Measurements from ENCODE around the gene NUDT1.

Gene NUDT1

GRCh38 chr7:2248984-2249694 is 7.1 kb downstream of the NUDT1 start:
- no peak for DNase-seq (ENCODE audit: low spot score)

DNA sequence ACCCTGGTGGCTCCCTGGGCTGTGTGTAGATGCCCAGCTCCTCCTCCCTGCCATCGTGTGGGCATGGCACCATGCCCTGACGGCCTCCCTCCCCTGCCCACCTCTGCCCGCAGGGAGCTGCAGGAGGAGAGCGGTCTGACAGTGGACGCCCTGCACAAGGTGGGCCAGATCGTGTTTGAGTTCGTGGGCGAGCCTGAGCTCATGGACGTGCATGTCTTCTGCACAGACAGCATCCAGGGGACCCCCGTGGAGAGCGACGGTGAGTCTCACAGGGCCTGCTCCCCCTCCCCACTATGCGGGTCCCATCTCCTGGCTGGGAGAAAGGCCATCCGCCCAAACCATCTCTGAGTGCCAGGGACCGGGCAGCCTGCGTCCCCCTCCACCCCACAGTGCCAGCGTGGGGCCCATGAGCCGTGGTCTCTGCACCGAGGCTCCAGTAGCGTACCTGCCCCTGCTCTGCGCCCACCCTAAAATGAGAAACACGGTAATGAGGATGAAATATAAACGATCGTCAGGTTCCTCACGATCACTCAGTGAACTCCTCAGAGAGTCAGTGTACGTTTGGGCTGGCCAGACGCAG is 7.8 kb downstream of the NUDT1 start:
- DNase-seq (ENCODE audit: low spot score): no peak

- no peak for DNase-seq (ENCODE audit: low spot score)
These were observed 9.4 kb downstream of the NUDT1 start for GRCh38 chr7:2251381-2251780.

DNA sequence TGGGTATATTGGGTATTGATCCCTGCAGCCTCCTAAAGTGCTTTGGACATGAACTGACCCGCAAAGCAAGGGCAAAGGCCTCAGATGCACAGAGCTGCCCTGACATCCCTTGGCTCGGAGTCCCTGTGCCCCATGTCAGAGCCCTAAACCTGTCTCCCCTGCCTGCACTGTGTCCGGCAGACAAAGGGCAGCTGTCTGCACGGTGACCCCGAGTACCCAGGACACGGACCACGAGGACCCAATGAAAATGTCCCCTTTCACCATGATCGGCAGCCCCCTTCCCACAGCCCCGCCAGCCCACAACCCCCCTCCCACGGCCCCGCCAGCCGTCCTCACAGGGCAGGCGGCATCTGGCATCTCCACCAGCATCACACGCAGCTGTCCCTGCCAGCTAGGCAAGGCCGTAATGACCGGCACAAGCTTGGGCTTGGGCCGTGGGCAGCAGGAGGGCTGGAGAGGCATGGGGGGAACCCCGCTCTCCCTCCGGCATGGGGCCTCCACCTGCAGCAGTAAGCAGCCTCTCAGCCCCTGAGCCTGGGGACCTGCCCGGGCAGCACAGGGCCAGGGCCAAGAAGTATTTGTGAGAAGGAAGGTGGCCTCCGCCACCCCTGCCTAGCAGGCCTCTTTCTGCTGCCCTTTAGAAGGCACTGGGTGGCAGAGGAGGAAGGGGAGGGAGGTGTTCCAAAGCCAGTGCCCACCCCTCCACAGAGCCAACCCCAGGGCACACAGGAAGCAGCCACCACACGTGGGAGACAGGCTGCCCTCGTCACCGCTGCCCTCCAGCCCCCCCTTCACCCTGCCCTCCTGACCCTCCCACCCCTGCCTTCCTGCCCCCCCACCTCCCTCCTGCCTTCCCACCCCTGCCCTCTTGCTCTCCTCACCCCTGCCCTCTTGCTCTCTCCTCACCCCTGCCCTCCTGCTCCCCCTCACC is 10.1 kb downstream of the NUDT1 start:
- DNase-seq (ENCODE audit: low spot score): no peak

DNA sequence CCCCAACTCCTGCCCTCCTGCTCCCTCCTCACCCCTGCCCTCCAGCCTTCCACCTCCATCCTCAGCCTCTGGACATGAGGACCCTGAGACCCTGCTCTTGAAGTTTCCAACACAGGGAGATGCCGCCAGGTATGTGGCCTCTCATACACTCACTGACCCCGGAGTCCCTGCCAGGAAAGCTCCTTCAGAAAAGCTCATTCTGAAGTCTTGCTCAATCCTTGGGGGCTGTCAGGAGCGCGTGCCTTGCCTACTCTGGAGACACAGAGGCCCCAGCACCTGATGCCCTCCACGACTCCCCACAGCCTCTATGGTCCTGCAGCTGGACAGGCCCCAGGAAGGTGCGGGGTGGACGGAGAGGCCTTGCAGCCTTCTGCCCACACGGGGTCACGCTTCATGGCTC is 11.0 kb downstream of the NUDT1 start:
- DNase-seq (ENCODE audit: low spot score): no peak

- DNase-seq (ENCODE audit: low spot score): no peak
These were observed 11.7 kb downstream of the NUDT1 start for GRCh38 chr7:2253525-2254244.

- DNase-seq (ENCODE audit: low spot score): no peak
These were observed 12.6 kb downstream of the NUDT1 start for GRCh38 chr7:2254429-2255144.

DNA sequence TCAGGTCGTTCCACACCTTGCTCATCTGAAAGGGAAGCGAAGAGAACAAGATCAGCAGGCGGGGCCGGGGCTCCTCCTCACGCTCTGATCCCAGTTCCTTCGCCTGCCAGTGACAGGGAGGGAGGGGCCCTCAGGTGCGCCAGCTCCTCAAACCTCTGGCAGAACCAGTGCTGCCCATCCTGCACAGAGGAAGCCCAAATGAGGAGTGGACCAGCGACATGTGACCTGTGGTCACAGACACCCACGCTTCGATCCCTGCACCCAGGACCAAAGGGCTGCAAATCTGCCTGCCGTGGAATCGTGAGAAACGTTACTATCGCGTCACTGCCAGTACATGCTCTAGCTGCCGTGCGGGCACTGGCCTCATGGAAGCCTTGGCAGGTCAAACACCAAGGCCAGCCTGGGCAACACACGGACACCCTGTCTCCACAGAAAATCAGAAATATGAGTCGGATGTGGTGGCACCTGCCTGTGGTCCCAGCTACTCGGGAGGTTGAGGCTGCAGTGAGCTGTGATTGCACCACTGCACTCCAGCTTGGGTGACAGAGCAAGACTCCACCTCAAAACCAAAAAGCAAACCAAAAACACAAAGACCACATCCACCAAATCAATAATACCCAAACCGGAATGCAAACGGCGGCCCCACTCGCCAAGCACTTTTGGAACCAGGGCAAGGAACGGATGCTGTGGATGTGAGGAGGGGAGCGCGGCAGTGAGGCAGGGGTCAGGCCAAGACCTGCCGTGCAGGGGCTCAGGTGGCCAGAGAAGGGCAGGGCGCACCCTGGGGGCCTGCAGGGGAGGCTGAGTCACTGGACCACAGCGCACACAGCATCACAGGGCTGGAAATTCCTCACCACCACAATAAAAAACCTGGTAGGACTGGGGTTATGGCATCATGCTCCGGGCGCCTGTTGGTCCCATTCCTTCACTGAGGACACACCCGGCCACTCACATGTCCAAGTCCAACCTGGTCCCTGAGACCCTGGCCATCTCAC is 13.4 kb downstream of the NUDT1 start:
- no peak for DNase-seq (ENCODE audit: low spot score)

GRCh38 chr7:2256306-2257045 is 14.4 kb downstream of the NUDT1 start:
- DNase-seq (ENCODE audit: low spot score): no peak

DNA sequence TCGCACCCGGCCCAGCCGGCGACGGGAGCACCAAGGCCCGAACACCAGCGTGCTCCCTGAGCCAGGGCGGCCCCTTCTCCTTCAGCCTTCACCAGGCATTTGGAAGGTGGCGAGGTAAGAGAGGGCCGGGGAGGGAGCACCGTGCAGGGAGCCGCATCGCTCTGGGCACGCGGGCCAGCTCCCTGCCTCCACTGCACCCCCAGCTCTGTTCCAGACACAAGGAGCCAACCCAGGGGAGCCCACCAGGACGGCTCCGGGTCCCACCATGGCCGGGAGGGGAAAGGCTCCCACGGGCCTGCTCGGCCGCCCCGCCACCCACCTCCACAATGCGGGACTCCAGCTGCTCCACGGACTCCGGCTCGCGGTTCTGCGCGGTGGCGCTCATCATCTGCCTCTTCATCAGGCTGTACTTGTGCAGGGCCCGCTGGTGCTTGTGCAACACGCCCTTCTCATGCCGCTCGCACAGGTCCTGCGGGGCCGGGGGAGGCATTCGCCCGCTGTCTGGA is 15.1 kb downstream of the NUDT1 start:
- no peak for DNase-seq (ENCODE audit: low spot score)

- DNase-seq (ENCODE audit: low spot score): no peak
These were observed 15.6 kb downstream of the NUDT1 start for GRCh38 chr7:2257651-2258050.

- no peak for DNase-seq (ENCODE audit: low spot score)
These were observed 16.8 kb downstream of the NUDT1 start for GRCh38 chr7:2258661-2259365.

GRCh38 chr7:2259480-2259879 is 17.5 kb downstream of the NUDT1 start:
- DNase-seq (ENCODE audit: low spot score): no peak

DNA sequence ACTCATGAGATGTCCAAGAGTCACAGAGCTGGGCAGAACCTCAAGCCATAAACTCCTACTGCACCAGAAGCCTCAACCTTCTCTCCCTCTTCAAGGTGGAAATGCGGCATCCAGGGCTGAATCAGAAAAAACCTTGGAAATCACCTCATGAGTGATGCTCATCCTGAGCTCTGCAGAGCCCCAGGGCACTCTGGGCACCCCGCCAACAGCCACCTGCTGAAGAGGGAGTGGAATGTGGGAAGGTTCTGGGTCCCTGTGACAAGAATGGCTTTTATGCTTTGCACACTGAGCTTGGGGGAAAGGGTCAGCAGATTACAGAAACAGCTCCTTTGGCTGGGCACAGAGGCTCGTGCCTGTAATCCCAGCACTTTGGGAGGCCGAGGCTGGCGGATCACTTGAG is 18.8 kb downstream of the NUDT1 start:
- DNase-seq (ENCODE audit: low spot score): peak; percentile 85

DNA sequence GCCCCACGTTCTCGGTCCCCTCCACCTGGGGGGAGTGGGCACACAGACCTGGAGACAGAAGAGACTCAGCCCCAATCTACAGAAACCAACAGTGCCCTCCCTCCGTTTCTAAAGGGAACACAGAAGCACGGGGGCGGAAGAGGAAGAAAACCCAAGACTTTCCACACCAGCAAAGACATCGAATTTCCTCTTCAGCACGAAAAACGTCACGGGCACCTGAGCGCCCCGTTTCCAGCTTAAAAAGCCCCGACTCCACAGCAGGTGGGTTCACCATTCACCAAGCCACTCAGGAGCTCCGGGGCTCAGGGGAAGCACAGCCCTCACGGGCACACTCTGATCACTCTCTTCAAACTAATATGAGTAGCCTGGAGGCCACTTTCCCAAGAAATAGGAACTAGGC is 19.6 kb downstream of the NUDT1 start:
- DNase-seq (ENCODE audit: low spot score): no peak

- no peak for DNase-seq (ENCODE audit: low spot score)
These were observed 21.1 kb downstream of the NUDT1 start for GRCh38 chr7:2263176-2263575.

GRCh38 chr7:2264158-2264557 is 22.1 kb downstream of the NUDT1 start:
- no peak for DNase-seq (ENCODE audit: low spot score)

GRCh38 chr7:2266911-2267310 is 24.9 kb downstream of the NUDT1 start:
- no peak for DNase-seq (ENCODE audit: low spot score)

All from HuH-7.5 (cell line).